Stimulated activated CD4-positive, alpha-beta T cell treated with anti-CD3 and anti-CD28 coated beads, Interleukin-2, amount 100 ng/mL, for 4 hours (primary cell): ENCODE measurements around the gene CYP3A7.
"Not testable (repeated sequence)": the region's sequence is repeated elsewhere in the genome, so short reads cannot be mapped to it uniquely, and the experiment has no call there.

Experiments used
- DNase-seq: peaks from one replicate; pipeline ENCODE4 v3.0.0-alpha.2; 2020; ENCODE audit warnings: low read depth

The CYP3A7 gene

DNA sequence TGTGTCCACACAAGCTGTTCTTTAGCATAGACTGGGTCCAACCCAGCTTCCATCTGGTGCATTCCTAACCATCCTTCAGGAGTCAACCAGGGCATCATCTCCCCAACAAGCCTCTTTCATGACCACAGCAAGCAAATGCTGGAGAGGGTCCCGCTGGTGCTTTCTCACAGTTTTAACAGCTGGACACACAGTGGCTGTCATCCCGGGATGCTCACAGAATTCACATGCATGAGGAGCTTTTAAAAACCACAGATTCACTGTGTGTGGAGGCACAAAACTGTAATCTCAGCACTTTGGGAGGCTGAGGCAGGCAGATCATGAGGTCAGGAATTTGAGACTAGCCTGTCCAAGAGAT, 6.4 kb upstream of the CYP3A7 start:
- DNase-seq, result no peak

DNA sequence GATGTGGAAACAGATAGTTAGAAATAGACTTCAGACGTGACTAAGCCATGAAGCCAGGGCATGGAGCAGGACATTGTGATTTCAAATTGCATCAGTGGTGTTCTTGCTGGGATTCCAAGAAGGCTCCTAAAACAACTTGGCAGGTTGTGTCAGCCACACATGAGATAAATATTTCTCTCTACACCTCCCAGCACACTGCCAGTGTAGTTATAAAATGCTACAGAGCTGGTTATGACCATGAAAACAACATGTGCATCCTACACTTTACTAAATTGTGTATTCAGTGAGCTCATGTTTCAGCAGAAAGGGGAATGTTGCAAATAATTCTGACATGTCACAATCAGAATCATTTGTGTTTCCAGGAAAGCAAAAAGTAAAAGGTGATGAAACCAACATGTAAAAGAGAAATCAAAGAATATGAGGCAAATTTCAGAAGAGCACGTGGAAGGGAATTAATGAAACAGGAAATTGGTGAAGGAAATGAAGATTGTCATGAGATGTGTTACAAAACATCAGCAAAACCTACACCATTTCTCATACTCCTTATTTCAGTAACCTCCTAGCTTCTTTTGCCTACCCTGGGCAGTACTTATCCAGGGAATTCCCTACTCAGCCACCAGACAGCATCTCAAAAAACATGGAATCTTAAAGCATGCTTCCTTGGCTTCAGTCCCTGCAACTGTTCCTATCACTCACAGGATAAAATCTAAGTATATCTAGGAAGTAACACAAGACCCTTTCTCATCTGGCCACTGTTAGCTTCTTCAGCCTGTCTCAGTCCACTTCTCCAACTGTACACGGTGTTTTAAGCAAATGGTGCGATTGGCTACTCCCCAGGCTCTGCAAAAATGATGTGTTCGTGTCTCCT, 5.8 kb upstream of the CYP3A7 start:
- DNase-seq, result no peak

DNA sequence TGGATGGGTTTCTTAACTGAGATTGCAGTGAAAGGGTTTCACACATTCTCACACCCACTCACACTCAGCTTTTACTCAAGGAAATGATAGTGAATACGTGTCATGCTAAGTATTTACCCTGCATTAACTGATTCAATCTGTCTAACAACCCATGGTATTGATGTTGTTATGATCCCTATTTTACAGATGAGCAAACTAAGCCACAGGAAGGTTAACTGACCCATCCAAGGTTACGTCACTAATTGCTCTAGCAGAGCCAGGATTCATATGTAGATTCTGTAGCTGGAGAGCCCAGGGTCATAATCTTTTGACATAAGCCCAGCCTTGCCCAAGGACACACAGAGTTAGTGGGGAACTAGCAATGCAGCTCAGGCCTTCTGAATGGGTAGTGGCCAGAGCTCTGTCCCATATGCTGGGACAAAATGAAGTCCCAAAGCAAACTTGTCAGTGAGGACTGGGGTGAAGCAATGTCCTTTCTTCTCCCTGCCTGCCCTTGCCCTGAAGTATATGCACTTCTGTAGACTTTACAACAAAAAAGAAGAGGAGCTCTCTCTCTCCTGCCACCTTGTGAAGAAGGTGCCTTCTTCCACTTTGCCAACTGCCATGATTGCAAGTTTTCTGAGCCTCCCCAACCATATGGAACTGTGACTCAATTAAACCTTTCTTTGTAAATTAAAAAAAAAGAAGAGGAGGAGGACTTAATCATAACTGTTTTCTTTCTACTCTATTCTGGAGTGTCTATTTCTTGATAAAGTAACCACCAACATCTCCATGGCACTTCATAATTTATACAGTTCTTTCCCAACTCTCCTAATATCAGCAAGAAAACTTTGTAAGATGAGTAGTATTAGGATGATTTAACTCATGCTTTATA, 4.9 kb upstream of the CYP3A7 start:
- no peak for DNase-seq

DNA sequence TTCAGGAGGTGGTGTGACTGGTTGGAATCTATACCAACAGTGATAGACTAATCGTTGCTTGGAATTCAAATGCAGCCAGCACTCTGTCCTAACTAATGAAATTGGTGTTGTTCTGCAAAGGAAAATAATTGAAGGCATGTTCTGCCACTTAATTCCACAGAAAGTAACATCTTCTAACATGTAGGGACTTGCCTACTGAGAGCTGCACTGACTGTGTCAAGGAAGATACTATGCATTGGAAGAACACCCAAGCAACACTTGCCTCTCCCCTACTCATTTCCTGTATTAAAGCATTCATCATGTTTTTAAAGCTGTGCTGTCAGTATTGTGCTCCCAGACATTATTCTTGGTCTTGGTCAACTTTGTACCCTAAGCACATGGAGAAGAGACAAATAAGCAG, 2.7 kb upstream of the CYP3A7 start:
- no peak for DNase-seq

DNA sequence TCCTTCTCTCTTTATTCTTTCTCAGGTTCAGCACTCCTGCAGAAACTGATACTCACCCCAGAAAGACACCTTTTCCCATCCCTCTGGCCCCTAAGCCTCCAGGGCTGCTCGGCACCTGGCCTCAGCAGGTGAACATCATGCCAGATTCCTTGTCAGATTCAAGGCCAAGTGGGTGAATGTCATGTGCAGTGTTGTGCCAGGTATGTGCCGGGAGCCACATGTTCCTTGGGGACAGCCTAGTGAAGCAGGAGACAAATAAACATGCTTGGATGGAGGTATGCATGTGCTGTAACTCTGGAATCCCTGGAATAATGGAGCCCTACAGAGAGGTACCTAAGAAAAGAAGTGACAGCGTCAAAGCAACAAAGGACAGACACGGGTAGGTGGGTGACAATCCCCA, 1.7 kb upstream of the CYP3A7 start:
- not testable (repeated sequence) for DNase-seq

DNA sequence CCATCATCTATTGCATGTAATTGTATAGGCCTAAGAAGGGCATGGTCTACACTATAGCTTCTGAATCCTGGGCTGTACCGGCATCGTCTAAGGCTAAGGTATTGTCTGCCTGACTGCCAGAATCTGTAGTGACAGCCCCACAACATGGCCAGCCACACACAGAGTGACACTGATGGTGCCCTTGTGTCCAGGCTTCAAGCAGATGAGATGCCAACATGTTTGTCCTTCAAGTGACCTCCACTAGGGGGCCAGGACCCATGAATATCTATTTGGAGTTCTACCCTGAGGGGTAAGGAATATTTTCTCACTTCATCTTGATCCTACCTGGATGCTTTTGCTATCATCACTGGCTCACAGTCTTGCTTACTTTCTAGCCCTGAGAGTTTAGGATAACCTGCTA, 1.5 kb downstream of the CYP3A7 start:
- DNase-seq, result no peak

DNA sequence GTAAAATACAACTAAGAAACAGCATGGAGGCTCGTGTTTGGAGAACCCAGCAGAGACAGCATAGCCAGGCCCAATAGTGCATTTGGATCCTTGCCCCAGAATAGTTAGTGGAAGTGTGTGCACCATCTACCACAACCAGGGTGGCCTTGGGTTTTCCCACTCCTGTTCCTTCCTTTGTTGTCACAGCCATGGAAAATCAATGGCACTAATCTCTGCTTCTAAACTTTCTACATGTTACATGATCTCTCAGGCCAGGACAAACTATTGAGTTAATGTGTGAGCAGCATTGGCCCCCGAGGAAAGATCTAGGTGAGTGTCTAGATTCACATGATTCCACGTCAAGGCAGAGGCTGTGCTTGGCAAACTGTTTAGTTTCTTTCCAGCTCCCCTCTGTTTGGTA, 2.0 kb downstream of the CYP3A7 start:
- DNase-seq, result no peak

DNA sequence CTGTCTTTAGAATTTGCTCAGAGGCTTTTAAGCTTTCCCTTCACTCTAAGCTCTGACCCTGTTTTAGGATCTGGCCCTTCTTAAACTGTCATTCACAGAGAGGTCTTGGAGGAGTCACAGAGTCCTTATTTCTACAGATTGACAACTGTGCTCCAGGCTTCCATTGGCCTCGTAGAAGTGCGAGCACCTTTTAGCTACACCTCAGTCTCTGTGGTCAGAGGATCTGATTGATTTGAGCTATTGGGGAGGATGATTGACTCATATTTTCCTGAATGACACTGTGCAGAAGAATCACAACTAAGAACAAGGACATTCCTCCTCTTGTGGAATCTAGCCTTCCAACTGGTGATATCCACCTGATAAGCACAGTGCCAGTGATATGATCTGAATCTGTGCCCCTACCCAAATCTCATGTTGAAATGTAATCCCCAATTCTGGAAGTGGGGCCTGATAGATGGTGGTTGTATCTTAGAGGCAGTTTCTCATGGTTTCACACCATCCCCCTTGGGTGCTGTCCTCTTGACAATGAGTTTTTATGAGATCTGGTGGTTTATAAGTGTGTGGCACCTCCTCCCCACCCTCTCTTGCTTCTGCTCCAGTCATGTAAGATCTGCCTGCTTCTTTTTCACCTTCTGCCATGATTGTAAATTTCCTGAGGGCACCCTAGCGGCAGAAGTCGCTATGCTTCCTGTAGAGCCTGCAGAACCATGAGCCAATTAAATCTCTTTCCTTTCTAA, 3.2 kb downstream of the CYP3A7 start:
- no peak for DNase-seq

DNA sequence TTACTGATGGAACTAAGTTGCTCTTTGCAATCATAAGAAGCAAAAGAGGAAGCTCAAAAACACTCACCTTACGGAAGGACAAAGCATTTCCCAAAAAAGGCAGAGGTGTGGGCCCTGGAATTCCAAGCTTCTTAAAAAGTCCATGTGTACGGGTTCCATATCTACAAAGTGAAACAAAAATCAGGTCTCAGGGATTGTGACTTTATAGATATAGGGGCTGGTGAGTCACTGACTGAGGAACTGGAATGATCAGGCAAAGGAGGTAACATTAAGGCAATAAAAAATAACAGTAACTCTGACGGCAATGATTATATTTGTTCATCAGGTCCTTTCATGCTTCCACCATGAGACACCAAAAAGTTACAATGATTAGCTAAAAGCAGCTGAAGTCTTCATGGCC, 4.0 kb downstream of the CYP3A7 start:
- no peak for DNase-seq

DNA sequence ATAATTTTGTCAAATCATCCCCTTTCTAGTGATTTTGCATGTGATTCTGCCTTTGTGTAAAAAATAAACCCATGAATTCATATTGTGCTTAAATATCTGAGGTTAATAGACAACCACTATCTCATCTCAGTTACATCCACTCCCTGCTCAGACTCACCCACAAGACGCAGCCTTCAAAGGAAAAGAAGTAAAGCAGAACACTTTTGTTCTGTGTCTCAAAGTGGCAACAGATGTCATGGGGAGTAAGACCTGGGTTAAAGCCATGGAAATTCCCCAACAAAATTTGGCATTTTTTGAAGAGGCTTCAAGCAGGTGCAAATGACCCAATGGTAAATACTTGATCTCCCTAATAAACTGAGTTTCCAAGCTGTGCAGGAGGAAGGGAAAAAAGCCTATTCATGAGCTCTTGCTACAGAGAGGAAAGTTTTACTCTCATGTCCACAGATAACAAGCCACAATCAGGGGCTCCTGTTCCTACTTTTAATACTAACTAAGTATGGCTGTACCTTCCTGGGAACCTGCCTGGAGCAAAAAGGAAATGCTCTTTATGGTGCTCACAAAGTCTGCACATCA, 4.7 kb downstream of the CYP3A7 start:
- no peak for DNase-seq

DNA sequence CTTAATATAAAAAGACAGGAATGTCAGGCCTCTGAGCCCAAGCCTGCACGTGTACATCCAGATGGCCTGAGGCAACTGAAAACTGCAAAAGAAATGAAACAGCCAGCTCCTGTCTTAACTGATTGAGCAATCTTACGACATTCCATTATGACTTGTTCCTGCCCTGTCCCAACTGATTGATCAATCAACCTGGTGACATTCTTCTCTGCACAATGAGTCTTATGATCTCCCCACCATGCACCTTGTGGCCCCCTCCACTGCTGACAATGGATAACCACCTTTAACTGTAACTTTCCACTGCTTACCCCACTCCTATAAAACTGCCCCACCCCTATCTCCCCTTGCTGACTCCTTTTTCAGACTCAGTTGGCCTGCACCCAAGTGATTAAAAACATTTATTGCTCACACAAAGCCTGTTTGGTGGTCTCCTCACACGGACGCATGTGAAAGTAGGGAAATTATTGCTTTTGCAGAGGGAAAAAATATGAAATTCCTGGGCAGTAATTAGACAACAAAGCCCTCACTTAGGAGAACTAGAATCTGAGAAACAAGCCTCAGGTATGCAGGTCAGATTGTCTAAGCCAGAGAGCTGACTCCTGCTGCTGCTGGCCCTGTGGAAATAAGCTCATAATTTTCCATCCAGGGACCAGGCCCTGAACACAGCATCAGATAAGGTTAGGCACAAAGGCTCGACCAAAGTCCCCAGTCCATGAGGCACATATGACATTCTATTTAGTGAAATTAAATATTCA, 5.3 kb downstream of the CYP3A7 start:
- DNase-seq, result no peak

DNA sequence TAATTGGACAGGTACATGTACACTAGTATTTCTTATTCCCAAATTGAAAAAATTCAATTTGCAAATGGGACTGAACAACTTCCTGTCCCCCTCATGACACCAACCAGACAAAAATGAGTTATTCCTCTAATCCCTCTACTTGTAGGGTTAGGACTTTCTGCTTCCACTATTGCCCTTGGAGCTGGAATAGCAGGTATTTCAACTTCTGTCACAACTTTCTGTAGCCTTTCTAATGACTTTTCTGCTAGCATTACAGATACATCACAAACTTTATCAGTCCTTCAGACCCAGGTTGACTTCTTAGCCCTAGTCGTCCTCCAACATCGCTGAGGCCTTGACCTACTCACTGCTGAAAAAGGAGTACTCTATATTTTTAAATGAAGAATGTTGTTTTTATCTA, 6.4 kb downstream of the CYP3A7 start:
- no peak for DNase-seq

DNA sequence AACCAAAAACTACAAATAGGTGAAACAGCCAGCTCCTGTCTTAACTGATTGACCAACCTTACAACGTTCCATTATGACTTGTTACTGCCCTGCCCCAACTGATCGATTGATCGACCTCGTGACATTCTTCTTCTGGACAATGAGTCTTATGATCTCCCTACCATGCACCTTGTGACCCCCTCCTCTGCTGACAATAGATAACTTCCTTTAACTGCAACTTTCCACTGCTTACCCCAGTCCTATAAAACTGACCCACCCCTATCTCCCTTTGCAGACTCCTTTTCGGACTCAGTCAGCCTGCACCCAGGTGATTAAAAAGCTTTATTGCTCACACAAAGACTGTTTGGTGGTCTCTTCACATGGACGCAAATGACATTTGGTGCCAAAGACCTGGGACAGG, 11.8 kb downstream of the CYP3A7 start:
- not testable (repeated sequence) for DNase-seq

DNA sequence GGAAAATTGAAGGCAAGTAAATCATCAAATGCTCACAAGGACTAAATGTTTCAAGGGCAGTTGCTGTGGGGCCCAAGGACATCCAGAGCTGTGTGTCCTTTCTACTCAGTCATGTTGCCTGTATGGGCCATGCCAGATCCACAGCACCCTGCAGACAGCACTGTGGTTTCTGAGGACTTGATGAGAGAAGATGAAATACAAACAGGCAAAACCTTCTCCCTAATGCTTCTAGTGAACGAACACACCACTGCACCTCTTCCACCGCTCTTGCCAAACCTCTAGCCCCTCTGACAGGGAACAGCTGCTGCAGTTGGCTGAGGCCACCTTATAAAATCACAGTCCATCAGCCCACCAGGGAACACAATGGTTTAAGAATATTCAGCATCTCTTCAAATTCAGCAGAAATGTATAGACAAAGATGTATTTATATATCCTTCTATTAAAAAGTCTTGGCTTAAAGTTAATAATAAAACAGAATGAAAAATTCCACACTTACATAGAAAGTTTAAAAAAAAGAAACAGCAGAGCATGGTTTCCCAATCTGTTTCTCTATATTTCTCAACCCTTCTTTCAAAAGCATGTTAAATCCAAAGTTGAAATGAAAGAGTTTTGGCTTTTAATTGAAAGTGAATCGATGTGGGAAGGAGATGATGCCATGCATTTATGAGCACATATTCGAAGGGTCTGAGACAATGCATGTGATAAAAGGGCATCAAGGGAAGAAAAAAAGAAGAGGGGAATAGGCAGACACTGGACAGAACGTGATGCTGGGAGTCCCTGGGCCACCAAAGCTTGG, 14.0 kb downstream of the CYP3A7 start:
- DNase-seq, result no peak

DNA sequence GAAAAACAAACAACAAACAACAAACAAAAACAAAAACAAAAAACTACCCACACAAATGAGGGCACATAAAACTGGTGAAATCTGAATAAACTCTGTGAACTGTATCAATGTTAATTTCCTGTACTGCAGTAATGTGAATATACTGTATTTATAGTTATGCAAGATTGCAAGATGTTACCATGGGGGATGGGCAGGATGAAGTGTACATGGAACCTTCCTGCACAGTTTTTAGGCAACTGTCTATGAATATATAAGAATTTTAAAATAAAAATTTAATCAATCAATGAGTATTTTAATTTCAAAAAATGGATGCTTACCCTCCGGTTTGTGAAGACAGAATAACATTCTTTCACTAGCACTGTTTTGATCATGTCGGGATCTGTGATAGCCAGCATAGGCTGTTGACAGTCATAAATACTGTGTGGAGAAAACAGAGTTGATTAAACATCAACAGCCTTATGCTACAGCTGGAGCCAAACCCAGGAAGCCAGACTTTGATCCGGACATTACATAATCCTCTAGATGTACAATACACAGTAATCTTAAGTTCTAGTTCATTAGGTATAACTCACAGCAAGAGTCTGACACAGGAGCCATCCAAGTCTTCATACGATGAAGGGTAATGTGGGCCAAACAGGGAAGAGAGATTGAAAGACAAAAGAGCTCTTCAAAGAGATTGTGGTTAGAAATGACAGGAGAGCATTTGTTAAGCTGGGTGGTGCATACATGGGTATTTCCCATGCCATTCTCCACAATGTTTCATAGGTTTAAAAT, 14.8 kb downstream of the CYP3A7 start:
- no peak for DNase-seq

DNA sequence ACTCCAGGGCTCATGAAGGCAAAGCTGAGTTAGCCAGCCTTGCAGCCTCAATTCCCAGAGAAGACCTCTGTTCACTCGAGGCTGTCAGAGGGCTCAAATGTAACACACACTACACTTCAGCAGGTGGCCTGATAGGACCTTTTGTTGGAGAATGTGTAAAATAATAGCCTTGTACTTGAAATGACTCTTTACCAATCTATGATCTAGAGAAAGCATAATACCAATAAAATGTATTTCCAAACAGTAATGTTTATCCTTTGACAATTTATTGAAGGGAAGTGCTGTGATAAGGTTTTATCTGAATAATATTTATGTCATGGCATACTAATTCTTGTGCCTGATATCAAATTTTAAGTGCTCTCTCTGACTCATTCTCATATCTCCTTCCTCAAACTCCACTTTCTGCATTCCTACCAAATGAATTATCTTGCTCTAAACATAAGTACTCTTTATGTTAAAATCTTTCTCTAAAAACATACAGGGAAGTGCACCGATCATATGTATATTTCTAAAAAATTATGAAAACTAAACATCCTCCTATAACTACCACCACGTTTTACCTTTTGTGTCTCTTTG, 20.9 kb downstream of the CYP3A7 start:
- DNase-seq, result no peak

DNA sequence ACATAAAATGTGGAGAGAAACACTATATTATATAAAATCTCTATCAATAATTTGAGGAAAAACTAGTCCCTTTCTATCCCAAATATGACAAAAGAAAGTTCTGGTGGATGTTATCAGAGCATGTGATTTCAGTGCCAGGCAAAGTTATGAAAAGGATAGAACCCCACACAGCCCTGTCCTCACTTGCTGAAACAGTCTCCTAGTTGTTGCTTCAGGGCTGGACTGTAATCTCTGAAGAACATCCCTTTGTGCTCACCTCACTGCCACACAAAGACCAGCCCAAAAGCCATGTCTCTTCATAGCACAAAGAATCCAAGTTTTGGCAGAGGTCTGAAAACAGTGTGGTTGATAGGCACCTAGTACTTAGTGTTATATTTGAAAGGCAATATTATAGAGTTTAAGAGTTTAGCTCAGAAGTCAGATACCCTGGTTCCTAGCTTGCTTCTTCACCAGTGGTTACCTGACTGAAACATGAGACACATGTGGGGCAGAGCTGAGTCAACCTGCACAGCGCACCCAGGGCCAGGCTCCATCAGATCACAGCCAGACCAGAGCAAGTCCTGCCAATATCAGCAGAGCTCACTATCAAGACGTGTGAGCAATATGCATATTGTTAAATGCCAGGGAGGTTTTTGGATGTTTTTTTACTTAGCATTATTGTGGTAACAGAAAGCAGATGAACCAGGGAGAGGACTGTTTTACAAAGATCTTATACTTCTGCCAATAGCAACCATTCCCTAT, 25.0 kb downstream of the CYP3A7 start:
- no peak for DNase-seq

DNA sequence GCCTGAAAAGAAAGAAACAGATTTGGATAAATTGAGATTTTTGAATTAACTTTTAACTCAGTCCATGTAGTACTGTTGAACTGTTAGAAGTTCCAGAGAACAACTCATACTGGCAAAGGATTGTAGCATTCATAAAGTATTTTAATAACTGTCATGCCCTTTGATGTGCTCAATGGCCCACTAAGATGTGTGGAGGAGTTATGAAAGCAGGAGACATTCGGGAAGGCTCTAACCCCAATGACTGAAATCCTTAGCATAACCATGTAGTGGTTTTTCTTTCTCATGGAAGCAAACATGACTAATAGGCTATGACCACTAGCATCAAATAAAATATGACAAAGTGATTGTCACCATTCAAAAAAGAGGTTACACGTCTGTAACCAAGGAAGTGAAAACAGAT, 25.7 kb downstream of the CYP3A7 start:
- no peak for DNase-seq

DNA sequence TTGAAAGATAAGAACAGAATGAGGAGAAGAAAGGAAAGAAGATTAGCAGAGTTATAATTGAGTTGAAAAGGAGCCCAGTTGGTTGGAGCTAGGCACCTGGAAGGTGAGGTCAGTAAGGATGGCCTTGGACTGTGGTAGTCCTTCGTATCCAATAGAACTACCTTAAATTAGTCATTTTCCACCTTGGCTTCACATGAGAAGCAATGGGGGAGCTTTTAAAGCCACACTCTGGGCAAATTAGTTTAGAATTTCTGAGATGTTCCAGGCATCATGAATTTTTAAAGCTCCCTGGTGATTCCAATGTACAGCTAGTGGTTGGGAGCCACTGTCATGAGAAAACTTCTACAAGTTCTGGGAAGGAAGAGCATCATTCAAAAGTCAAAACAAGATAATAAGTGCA, 27.9 kb downstream of the CYP3A7 start:
- DNase-seq, result no peak
